ENCODE results near the gene ABHD5. TPM values are rescaled to one million over a fixed set of nuclear protein-coding genes. Genes with fewer than 3 reads are reported as not detected.

Gene ABHD5
- total and polyA plus RNA-seq, 10 of the 15 experiments (the other 5 are each of a cell fraction or from before 2014, with no cell fraction given) = 5.5 to 24.4 (median 9.5) TPM

DNA sequence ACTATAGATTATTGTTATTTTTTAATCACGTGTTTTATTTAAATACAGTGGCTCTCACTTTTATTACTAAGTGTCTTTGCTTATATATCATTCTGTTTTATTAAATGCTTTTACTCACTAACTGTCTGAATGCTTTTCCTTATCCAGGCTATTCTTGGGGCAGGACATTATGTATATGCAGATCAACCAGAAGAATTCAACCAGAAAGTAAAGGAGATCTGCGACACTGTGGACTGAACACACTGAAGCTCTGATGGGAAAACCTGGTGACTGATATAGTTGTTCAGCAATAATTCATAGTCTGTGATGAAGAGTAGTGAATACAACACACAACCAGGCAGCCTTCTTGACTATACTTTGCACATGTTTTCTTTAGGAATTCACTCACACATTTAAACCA lies 27.6 kb downstream of the ABHD5 start:
- SMC1A ChIA-PET (ENCODE audit: uncharacterized antibody, unreplicated experiment) = no interaction called here
- CTCF ChIA-PET = no interaction called here
- H2AFZ ChIP-seq (ENCODE audit: control insufficient read depth, low read depth, low read length) = no peak overlapping the region
- H3K36me3 ChIP-seq (ENCODE audit: control insufficient read depth in 2 of 2, insufficient read depth in 2 of 2, low read length in 1 of 2) = peaks cover 0 to 1% of the 10 kb centered on the region in 2 experiments; a peak in 2 of 4 replicates
- no peaks in the 10 kb centered on the region for H3K9me3 ChIP-seq (replicated peaks; ENCODE audit: control insufficient read depth, insufficient read depth, low read length)
- TF ChIP-seq REST (IDR thresholded peaks at IDR 0.05; ENCODE audit: low read depth, low read length) = no peak
- TF ChIP-seq RB1 (IDR thresholded peaks at IDR 0.05; ENCODE audit: borderline replicate concordance) = no peak
- TF ChIP-seq, protein P1, sequence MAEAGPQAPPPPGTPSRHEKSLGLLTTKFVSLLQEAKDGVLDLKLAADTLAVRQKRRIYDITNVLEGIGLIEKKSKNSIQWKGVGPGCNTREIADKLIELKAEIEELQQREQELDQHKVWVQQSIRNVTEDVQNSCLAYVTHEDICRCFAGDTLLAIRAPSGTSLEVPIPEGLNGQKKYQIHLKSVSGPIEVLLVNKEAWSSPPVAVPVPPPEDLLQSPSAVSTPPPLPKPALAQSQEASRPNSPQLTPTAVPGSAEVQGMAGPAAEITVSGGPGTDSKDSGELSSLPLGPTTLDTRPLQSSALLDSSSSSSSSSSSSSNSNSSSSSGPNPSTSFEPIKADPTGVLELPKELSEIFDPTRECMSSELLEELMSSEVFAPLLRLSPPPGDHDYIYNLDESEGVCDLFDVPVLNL (IDR thresholded peaks at IDR 0.05; ENCODE audit: low read depth, low read length) = no peak
- no peak for TF ChIP-seq GATAD2B (conservative IDR thresholded peaks at IDR 0.05; ENCODE audit: low read depth)
- TF ChIP-seq, protein P2, sequence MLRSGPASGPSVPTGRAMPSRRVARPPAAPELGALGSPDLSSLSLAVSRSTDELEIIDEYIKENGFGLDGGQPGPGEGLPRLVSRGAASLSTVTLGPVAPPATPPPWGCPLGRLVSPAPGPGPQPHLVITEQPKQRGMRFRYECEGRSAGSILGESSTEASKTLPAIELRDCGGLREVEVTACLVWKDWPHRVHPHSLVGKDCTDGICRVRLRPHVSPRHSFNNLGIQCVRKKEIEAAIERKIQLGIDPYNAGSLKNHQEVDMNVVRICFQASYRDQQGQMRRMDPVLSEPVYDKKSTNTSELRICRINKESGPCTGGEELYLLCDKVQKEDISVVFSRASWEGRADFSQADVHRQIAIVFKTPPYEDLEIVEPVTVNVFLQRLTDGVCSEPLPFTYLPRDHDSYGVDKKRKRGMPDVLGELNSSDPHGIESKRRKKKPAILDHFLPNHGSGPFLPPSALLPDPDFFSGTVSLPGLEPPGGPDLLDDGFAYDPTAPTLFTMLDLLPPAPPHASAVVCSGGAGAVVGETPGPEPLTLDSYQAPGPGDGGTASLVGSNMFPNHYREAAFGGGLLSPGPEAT (IDR thresholded peaks at IDR 0.05; ENCODE audit: low read depth) = no peak
- no peak for TF ChIP-seq ATF7 (IDR thresholded peaks at IDR 0.05; ENCODE audit: low read depth)
- TF ChIP-seq JUNB (IDR thresholded peaks at IDR 0.05) = no peak
- TF ChIP-seq SMAD5 (IDR thresholded peaks at IDR 0.05; ENCODE audit: low read depth) = no peak
- TF ChIP-seq YBX1 (IDR thresholded peaks at IDR 0.05) = no peak
- TF ChIP-seq RBBP5 (conservative IDR thresholded peaks at IDR 0.05) = no peak
- BruUV-seq (replicated peaks) = no TSS peak
- DNase-seq (ENCODE audit: low read depth, low spot score) (no peak), ATAC-seq (no peak), FAIRE-seq (no peak)
- H3K4me3 ChIP-seq = no peak overlapping the region
- no peaks in the 10 kb centered on the region for H4K20me1 ChIP-seq (ENCODE audit: control insufficient read depth, insufficient read depth)
- WGBS (ENCODE audit: insufficient coverage, insufficient replicate concordance, low lambda C conversion rate, missing lambda C conversion rate) = 95% methylated on average over 2 of the region's 2 CpGs
- H3K4me2 ChIP-seq (ENCODE audit: control insufficient read depth, insufficient read depth) = no peak overlapping the region
- no peak overlapping the region for H3K9ac ChIP-seq (ENCODE audit: control insufficient read depth, insufficient read depth, low read length)
- H3K79me2 ChIP-seq (ENCODE audit: control insufficient read depth, insufficient read depth, low read length) = no peaks in the 10 kb centered on the region
- RAD21 ChIA-PET (ENCODE audit: unreplicated experiment) = no interaction called here
- intact Hi-C loops (cut with micrococcal nuclease; ENCODE audit: unreplicated experiment) (no loop called here), in situ Hi-C loops (cut with MboI) (no loop called here)
- H3K27me3 ChIP-seq (replicated peaks in 1 of 2; ENCODE audit: control insufficient read depth in 2 of 2, insufficient read depth in 2 of 2, low read length in 1 of 2) = no peaks in the 10 kb centered on the region
- no peaks in the 10 kb centered on the region for H3K4me1 ChIP-seq (ENCODE audit: control insufficient read depth, insufficient read depth, low read length)
- POLR2A ChIA-PET = no interaction called here
- no peak overlapping the region for H3K27ac ChIP-seq (ENCODE audit: control insufficient read depth, insufficient read depth)

All from GM12878 (cell line).